NCI-H446 treated with DMSO at 0.1 percent for 48 hours (cell line): ENCODE measurements around the gene ACOT12.
A peak's percentile ranks its signal among the peaks of the same experiment; 100 is the strongest.
"Not testable (repeated sequence)": the region's sequence is repeated elsewhere in the genome, so short reads cannot be mapped to it uniquely, and the experiment has no call there.

ENCODE experiments used
- DNase-seq: peaks from one replicate; lab custom pipeline; 2025; lab: John Stamatoyannopoulos, UW

The ACOT12 gene

DNA sequence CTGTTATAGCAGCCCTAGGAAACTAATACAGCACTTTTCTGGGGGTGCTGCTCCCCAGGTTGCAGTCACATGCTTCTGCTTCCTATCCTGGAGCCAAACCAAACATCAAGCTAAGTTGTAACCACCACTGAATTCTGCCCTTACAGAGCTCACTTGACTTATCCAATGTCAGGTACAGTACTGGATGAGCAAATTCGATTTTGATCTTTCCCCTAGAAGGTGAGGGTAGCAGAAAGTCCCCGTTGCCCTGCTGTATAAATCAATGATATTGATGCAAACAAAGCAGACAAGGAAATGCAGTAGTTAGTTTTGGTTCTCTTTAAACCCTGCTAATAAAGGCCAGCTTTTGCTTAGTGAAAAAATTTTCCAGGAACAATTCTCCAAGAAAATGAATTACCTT lies 56.1 kb downstream of the ACOT12 start:
- DNase-seq = no peak

DNA sequence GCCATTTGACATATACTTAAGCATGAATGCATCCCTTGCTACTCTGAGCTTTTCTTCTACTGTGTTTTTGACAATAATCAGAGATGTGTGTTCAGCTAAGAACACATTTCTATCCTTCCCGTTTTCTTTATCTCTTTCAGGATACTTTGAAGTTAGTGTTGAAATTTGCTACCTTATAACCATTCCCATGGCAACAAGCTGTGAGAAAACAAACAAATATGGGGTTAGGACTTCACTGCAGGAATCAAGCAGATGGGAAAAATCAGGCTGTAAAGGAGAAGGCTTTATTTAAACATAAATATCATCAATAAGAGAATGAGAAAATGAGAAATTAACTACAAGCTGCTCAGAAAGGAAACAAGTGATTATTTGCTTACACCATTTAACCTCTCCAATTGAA lies 57.4 kb downstream of the ACOT12 start:
- DNase-seq = no peak

DNA sequence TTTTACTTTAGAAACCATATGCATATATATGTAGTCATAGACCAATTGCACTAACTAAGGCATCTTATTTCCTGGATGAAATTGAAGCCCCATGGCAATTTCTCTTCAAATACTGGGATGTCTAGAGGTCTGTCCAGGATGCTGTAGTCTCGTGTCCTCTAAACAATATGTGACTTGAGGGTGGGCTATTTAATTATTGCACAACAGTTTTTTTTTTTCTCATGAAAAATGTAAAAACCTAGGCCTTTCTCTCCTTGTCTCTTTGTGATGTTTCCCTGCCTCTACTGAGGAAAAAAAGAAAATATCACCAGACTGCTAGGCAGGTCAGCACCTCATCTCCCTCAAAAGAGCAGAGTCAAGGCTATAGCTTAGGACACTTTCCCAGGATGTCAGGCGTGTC lies 58.0 kb downstream of the ACOT12 start:
- DNase-seq = no peak

DNA sequence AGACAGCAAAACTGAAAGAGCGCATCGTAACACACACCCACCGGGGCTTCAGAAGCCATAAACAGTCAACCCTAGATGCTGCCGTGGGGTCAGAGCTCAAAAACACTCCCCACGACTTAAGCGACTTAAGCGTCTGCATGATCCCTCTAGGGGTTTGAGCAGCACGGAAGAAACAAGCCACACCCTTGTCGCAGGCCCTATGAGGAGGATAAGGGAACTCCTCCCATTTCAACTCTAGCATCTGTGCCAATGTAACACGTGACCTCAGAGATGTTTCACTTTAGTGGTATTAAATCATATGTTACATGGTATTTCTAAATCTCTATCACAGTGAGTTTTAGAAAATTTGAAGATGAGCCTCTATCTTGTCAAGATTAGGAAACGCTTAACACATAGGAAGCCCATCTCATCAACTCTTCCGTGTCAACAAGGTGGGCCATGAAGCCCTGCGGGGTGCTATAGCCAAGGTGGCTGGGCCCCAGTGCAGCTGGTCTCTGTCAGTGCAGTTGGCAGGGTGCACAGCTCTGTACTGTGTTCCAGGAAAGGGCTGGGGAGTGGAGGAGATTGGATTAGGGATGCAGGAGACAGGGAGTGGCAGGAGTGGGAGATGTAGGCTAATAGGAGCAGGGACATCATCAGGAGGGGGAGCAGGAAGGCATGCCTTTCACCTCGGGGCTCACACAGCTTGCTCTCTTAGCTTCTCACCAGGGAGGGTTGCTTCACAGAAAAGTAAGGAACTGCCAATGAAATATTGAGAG lies 59.5 kb downstream of the ACOT12 start:
- DNase-seq = no peak

DNA sequence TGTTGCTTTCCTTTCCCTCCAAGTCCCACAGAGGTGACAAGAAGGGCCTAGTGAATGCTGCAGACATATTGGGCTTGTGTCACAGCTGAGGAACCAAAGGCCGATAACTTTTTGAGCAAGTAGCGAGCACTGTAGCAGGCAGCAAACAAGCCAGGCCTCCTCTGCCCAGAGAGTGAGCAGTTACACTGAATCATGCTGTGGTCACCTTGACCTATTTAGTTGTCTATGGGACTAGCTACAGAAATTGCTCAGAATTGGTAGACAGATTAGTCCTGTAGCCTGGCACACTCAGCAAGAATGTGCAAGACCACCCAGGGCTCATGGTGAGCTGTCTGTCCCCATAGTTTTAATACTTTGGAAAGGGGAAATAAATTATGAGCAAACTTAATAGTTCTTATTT lies 67.4 kb downstream of the ACOT12 start:
- no peak for DNase-seq

DNA sequence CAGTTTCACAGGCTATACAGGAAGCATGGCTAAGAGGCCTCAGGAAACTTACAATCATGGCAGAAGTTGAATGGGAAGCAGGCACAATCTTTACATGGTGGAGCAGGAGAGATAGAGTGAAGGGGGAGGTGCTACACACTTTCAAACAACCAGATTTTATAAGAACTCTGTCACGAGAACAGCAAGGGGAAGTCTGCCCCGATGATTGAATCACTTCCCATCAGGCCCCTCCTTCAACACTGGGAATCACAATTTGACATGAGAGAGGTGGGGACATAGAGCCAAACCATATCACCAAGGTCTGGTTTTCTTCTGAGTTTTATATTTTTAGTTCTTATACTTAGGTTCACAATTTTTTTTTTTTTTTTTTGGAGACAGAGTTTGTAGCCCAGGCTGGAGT lies 76.4 kb downstream of the ACOT12 start:
- no peak for DNase-seq

DNA sequence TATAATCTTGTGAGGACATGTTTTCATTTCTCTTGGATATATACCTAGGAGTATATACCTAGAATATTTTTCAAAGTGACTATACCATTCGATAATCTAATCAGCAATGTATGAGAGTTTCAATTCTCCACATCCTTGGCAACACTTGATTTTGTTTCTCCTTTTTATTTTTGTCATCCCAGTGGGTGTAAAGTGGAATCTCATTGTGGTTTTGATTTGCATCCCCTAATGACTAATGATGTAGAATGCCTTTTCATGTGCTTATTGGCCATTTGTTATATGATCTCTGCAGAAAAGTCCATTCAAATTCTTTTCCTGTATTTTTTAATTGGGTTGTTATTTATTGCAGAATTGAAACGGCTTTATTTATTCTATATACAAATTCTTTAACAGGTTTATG lies 77.4 kb downstream of the ACOT12 start:
- no peak for DNase-seq

DNA sequence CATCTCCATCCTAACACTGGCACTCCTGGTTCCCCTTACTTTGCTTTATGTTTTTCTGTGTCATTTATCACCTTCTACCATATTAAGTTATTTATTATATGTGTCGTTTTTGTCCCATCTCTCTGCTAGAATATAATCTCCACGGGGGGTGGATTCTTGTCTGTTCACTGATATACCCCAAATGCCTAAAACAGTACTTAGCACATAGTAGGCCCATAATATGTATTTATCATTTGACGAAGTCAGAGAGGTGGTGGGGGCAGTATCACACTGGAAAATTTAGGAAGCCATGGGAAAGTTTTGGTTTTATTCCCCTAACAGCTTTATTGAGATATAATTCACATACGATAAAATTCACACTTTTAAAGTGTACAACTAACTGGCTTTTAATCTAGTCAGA lies 78.1 kb downstream of the ACOT12 start:
- no peak for DNase-seq

DNA sequence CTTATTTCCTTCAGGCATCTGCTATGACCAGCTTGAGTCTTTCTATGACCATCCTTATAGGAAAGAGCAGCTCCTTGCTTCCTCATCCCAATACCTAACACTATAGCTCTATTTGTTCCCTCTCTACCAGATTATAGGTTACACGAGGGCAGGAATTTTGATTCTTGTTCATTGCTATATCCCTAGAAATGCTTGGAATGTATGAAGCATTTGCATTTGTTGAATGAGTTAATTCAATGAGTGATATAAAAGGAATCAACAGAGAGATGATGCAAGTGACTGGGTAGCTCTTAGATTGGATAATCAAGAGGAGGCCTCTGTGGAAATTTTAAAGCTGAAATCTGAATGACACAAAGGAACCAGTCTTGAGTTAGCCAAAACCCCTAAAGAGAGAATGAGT lies 78.6 kb downstream of the ACOT12 start:
- no peak for DNase-seq

DNA sequence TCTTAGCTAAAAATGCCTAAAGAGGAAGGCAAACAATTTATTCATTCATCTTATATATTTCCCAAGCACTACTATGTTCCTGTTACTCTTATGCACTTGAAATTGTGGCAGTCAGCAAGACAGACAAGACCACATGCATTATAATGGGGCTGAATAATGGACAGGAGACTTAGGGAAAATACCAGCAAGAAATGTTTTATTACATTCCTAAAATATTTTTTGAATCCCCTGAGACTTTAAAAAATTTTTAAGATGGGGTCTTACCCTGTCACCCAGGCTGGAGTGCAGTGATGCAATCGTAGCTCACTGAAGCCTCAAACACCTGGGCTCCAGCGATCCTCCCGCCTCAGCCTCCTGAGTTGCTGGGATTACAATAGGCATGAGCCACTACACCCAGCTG lies 79.4 kb downstream of the ACOT12 start:
- DNase-seq = no peak

DNA sequence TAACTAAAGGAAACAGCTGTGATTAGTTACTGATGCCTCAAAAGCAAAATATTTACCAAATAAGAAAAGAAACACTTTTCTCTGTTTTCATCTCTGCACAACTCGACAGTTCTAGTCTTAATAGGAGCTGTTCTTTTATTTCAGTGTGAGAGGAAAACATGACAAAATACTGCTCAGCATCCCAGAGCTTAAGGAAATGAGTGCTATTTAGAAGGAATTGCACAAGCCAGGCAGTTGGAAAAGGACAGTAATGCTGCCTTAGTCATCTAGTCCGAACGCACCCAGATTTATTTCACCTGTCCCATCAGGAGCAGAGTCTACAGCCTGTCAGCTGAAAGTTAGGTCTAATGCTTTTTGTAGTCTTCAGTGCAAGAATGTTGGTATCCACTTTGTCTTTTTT lies 80.2 kb downstream of the ACOT12 start:
- no peak for DNase-seq

DNA sequence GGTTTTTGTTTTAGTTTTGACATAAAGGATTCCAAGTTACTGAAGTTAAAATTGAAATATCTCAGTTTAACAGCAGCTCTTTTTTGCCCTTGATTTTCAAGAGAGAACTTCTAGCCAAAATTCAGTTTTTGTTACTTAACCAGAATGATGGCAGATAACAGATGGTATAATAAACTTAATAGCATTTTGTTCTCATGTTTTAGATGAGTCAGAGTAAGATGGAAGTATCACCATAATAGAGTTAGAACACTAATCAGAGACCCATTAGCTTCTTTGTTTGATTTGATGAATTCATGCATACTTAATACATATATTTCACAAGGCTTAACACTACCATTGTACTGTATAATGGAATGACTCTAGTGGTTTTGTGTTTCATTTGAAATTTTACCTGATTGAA lies 80.7 kb downstream of the ACOT12 start:
- DNase-seq = no peak

DNA sequence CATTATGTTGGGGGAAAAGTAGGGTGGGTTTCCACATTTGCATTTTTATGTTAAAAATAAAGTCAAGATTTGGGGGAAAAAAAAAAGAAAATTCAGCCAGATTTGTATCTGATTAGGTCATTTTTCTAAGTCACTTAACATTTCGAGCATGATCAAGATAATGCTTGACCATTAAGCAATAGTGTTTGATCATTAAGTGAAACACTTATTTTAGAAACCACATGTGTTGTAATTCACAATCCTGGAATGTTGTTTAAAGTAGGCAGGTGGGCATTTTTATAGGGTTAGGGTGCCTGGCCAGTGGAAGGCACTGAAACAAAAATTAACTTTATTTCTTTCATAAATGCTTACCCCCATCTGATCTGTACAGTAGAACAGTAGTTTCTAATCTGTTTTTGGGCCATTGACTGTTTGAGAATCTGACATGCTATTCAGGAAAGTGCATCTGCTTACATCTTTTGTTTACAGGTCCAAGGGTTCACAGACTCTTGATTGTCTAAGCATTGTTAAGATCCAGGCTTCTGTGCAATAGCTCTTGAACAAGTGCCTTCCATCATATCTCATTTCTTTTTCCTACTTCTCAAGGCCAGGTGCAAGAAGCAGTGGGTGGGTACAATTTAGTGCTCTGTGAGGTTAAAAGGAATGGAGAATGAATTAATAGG lies 83.4 kb downstream of the ACOT12 start:
- no peak for DNase-seq

DNA sequence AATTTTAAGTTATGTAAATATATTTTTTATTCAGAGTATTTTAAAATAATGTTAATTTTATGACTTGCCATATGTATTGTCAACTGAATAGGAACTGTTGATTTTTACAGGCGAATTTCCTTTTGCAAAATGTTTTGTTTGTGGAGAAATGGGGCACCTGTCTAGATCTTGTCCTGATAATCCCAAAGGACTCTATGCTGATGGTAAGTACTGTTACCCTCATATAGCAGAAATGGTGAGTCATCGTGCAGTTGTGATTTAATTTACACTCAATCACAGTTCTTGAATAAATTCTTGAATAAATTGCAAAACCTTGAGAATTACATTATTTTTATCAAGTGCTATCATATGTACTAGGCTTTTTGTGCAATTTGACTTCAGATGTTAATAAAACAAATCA lies 85.1 kb downstream of the ACOT12 start:
- DNase-seq = no peak

DNA sequence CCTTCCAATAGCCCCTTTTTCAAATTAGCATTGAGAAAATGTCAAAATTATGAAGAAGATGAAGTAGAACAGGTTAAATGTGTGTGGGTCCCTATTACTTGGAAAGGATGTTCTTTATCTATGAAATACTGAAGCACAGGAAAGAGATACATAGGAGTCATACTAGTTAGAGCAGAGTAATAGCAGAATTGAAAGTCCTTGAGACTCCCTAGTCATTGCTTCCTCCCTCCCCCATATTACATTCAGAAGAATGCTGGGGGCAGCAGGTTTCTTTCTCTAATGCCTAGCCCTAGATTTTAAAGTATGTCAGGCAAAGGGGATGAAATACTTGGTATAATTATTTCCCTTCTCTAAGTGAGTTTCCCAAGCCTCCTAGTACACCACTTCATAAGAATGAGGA lies 88.1 kb downstream of the ACOT12 start:
- no peak for DNase-seq

DNA sequence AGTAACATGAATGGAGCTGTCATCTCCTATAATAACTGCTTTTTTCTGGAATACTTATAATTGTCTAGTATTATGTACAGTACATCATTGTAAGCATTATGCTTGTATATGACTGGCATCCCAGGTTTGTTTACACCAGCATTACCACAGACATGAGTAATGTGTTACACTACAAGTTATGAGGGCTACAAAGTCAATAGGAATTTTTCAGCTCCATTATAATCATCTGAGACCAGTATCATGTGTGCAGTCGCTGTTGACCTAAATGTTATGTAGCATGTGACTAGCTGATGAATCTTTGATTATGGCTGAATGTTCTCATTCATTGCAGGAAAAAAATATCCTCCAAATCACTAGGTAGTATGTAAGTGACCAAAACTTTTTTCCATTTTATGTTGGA lies 90.4 kb downstream of the ACOT12 start:
- DNase-seq = no peak

DNA sequence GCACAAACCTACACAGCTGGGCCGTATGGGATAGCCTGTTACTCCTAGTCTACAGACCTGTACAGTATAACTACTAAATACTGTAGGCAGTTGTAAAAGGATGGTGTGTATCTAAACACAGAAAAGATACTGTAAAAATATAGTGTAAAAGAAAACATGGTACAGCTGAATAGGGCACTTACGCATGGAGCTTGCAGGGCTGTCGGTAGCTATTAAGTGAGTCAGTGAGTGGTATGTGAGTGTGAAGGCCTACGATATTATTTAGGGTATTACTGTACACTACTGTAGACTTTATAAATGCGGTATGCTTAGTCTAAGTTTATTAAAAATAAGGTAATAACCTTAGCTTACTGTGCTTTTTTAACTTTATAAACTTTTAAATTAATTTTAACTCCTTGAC lies 91.3 kb downstream of the ACOT12 start:
- no peak for DNase-seq

DNA sequence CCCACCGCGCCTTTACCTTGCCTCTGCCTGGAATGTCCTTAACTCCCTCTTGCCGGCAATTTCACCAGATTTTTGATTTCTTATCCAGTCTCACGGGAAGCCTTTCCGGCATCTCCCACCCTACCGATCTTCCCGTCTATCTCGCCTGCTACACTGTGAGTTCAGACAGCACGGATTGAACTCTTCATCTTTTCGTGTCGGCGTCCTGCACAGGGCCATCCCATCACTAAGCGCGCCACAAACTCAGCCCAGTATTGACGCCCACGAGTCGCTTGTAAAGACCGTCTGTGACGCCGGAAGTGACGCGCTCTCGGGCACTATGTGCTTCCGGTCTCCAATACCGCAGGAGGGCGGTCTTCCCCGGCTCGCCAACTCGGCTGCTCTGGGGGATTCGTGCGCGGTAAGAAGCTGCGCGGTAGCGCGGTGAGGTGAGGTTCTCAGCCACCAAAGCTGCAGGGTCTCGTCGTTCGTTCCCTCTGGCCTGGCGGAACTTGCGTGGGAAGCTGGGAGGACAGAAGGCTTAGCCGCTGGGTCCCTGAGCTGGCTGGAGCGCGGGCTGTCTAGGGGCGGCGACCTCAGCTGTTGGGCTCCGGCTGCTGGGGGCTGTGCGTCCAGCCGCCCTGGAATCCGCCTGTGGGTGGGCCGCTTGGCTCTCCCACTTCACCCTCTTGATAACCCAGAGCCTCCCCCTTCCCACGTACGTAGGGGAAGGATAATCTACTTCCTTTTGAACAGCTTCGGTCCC lies 92.5 kb downstream of the ACOT12 start, which contains the start of gene ZCCHC9:
Gene ZCCHC9, plus strand, starts transcription at position 317 of the 745 bp plus-strand sequence. CDS start 3,171 bp downstream, outside the sequence.
- peak; percentile 83 for DNase-seq

DNA sequence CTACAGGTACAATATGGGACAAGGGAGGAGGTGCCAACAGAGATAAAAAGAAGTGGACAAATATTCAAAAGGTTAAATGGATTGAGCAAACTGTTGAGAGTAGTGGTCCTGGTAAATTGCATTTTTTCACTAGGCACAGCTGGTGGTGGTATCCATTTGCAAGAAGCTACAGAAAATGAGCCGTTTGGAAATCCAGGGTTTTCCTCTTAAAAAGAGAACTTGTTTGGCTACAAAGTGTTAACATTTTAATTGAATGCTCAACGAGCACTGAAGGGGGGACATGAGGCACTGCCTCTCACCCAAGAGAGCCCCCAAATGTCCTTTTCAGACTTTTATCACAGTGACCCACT lies 93.0 kb downstream of the ACOT12 start:
- no peak for DNase-seq

DNA sequence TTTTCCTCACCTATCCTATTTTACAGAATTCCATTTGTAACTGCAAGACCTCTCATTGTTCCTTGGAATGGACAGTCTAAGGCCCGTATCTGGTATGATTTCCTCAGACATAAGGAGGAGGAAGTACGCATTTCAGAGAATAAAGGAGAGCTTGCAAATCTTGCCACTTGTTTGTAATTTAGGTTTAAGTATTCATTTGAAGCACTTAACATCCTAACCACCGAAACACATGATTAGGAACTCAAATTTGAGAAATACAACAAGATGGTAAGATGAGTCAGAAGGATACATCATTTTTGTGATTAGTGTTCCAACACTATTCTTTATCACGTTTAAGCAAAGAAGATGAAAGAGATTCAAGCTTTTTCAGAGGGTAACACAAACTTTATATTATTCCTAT lies 96.4 kb downstream of the ACOT12 start:
- DNase-seq = no peak

DNA sequence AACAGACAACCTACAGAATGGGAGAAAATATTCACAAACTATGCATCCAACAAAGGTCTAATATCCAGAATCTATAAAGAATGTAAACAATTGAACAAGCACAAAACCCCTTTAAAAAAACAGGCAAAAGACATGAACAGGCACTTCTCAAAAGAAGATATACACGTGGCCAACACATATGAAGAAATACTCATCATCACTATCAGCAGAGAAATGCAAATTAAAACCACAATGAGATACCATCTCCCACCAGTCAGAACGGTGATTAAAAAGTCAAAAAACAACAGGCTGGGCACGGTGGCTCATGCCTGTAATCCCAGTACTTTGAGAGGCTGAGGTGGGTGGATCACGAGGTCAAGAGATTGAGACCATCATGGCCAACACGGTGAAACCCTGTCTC lies 99.9 kb downstream of the ACOT12 start:
- DNase-seq = not testable (repeated sequence)

DNA sequence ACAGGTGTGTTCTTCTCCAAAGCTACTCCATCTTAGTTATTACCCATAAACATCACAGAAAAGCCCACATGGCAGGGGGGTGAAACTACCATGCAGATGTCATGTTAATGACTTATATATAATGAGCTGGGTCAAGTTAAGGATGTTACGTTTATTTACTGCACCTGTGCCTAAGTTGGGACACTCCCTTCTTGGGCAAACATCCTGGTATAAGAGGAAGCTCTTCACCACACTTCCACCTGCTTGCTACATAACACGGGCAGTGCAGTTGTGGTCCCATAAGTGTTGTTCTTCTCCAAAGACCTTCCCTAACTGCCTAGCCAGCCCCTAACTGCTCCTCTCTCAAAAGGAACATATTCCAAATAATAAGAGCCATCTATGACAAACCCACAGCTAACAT lies 101.8 kb downstream of the ACOT12 start:
- no peak for DNase-seq

DNA sequence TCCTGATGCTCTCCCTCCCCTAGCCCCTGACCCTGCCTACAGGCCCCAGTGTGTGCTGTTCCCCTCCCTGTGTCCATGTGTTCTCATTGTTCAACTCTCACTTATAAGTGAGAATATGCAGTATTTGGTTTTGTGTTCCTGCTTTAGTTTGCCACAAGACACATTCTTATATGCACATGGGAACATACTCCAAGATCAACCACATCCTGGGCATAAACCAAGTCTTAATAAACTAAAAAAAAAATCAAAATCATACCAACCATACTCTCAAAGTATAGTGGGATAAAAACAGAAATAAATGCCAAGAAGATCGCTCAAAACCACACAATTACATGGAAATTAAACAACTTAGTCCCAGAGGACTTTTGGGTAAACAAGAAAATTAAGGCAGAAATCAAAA lies 103.8 kb downstream of the ACOT12 start:
- DNase-seq = no peak
